ENCODE results near the gene SLC43A3. TPM values are rescaled to one million over a fixed set of nuclear protein-coding genes. Genes with fewer than 3 reads are reported as not detected.

SLC43A3 gene
- total RNA-seq, 2 experiments from 2014 or later: 98.2 to 104 TPM

GRCh38 chr11:57432149-57432561 is 5.2 kb upstream of the SLC43A3 start:
- ChIA-PET CTCF (interaction anchor here (2.0 kb wide), 1 partner anchor 28 kb away, joined by 5 read pairs; the partner anchor contains the start of gene RTN4RL2), POLR2A (no interaction called here)
- no peak for DNase-seq
- peaks cover 9% of the 10 kb centered on the region for H3K4me1 Mint-ChIP-seq
- no peak overlapping the region for H3K4me3 Mint-ChIP-seq
- H3K27ac Mint-ChIP-seq: peak overlapping the region; percentile 63
- no peaks in the 10 kb centered on the region for H3K9me3 Mint-ChIP-seq
- no peaks in the 10 kb centered on the region for H3K36me3 Mint-ChIP-seq (ENCODE audit: low read depth)
- H3K27me3 Mint-ChIP-seq: peaks cover 16% of the 10 kb centered on the region

- Mint-ChIP-seq H3K27me3 (peaks cover 16% of the 10 kb centered on the region), H3K9me3 (no peaks in the 10 kb centered on the region), H3K36me3 (ENCODE audit: low read depth) (peaks cover 4% of the 10 kb centered on the region), H3K27ac (no peak overlapping the region), H3K4me3 (no peak overlapping the region), H3K4me1 (peaks cover 18% of the 10 kb centered on the region)
- DNase-seq: no peak
- POLR2A ChIA-PET: no interaction called here
- CTCF ChIA-PET: interaction anchor here (1.0 to 1.6 kb wide), 5 partner anchors 9 to 47 kb away, joined by 3 to 6 read pairs (median 4); no protein-coding TSS in a partner anchor
These were observed 4.0 kb upstream of the SLC43A3 start for GRCh38 chr11:57430952-57431351.

- Mint-ChIP-seq H3K9me3 (no peaks in the 10 kb centered on the region), H3K4me1 (peaks cover 28% of the 10 kb centered on the region), H3K27ac (no peak overlapping the region), H3K36me3 (ENCODE audit: low read depth) (peaks cover 10% of the 10 kb centered on the region), H3K27me3 (peaks cover 14% of the 10 kb centered on the region), H3K4me3 (no peak overlapping the region)
- ChIA-PET CTCF (interaction anchor here (1.0 to 1.6 kb wide), 4 partner anchors 10 to 48 kb away, joined by 3 to 6 read pairs (median 4); no protein-coding TSS in a partner anchor), POLR2A (no interaction called here)
- DNase-seq: no peak
These were observed 3.0 kb upstream of the SLC43A3 start for GRCh38 chr11:57429946-57430345.

- H3K27me3 Mint-ChIP-seq: peaks cover 10% of the 10 kb centered on the region
- POLR2A ChIA-PET: no interaction called here
- no peak overlapping the region for H3K27ac Mint-ChIP-seq
- H3K4me3 Mint-ChIP-seq: no peak overlapping the region
- H3K4me1 Mint-ChIP-seq: peaks cover 41% of the 10 kb centered on the region
- peaks cover 18% of the 10 kb centered on the region for H3K36me3 Mint-ChIP-seq (ENCODE audit: low read depth)
- no peak for DNase-seq
- CTCF ChIA-PET: interaction anchor here (1.9 kb wide), 1 partner anchor 14 kb away, joined by 6 read pairs; no protein-coding TSS in a partner anchor
- H3K9me3 Mint-ChIP-seq: no peaks in the 10 kb centered on the region
These were observed 1.7 kb upstream of the SLC43A3 start for GRCh38 chr11:57428643-57429042.

GRCh38 chr11:57427727-57428082 is 784 bp upstream of the SLC43A3 start:
- Mint-ChIP-seq H3K4me1 (peaks cover 48% of the 10 kb centered on the region), H3K4me3 (peak overlapping the region; percentile 83), H3K9me3 (no peaks in the 10 kb centered on the region), H3K27me3 (peaks cover 10% of the 10 kb centered on the region), H3K27ac (peak overlapping the region; percentile 94), H3K36me3 (ENCODE audit: low read depth) (peaks cover 24% of the 10 kb centered on the region)
- DNase-seq: no peak
- ChIA-PET POLR2A (no interaction called here), CTCF (interaction anchor here (0.7 to 2.1 kb wide), 6 partner anchors 10 to 66 kb away, joined by 3 to 7 read pairs (median 5); partner anchors contain the start of gene RTN4RL2)

- DNase-seq: no peak
- H3K36me3 Mint-ChIP-seq (ENCODE audit: low read depth): peaks cover 37% of the 10 kb centered on the region
- POLR2A ChIA-PET: no interaction called here
These were observed 437 bp downstream of the SLC43A3 start for GRCh38 chr11:57426439-57426928.

GRCh38 chr11:57425565-57426438 is 1.1 kb downstream of the SLC43A3 start:
- no peak for DNase-seq
- peaks cover 44% of the 10 kb centered on the region for H3K36me3 Mint-ChIP-seq (ENCODE audit: low read depth)

More at GRCh38 chr11:57426439-57426928, 437 bp downstream of the SLC43A3 start:
- Mint-ChIP-seq H3K4me1 (peaks cover 58% of the 10 kb centered on the region), H3K4me3 (peak overlapping the region; percentile 83), H3K27me3 (peaks cover 10% of the 10 kb centered on the region), H3K27ac (peak overlapping the region; percentile 94), H3K9me3 (no peaks in the 10 kb centered on the region)
- CTCF ChIA-PET: interaction anchor here (0.6 to 3.0 kb wide), 3 partner anchors 9 to 33 kb away, joined by 4 to 13 read pairs (median 7); partner anchors contain the start of gene RTN4RL2

GRCh38 chr11:57424792-57425564 is 1.9 kb downstream of the SLC43A3 start:
- Mint-ChIP-seq H3K27me3 (peaks cover 10% of the 10 kb centered on the region), H3K36me3 (ENCODE audit: low read depth) (peaks cover 52% of the 10 kb centered on the region), H3K4me3 (peak overlapping the region; percentile 83), H3K27ac (peak overlapping the region; percentile 94), H3K9me3 (no peaks in the 10 kb centered on the region), H3K4me1 (peaks cover 70% of the 10 kb centered on the region)
- CTCF ChIA-PET: interaction anchor here (0.6 to 3.0 kb wide), 7 partner anchors 11 to 1153 kb away, joined by 3 to 13 read pairs (median 3); partner anchors contain the start of gene RTN4RL2
- POLR2A ChIA-PET: interaction anchor here (0.5 kb wide), 2 partner anchors 277 to 1181 kb away, joined by 3 read pairs; no protein-coding TSS in a partner anchor
- DNase-seq: peak; percentile 79

More at GRCh38 chr11:57425565-57426438, 1.1 kb downstream of the SLC43A3 start:
- Mint-ChIP-seq H3K27me3 (peaks cover 10% of the 10 kb centered on the region), H3K27ac (peak overlapping the region; percentile 94), H3K4me3 (peak overlapping the region; percentile 83), H3K9me3 (no peaks in the 10 kb centered on the region), H3K4me1 (peaks cover 64% of the 10 kb centered on the region)
- ChIA-PET POLR2A (interaction anchor here (0.5 kb wide), 1 partner anchor 1180 kb away, joined by 3 read pairs; no protein-coding TSS in a partner anchor), CTCF (interaction anchor here (0.6 to 3.0 kb wide), 6 partner anchors 10 to 68 kb away, joined by 3 to 13 read pairs (median 4); partner anchors contain the start of gene RTN4RL2)

GRCh38 chr11:57424137-57424791 is 2.7 kb downstream of the SLC43A3 start:
- Mint-ChIP-seq H3K4me1 (peaks cover 73% of the 10 kb centered on the region), H3K4me3 (peak overlapping the region; percentile 83), H3K9me3 (no peaks in the 10 kb centered on the region), H3K36me3 (ENCODE audit: low read depth) (peaks cover 56% of the 10 kb centered on the region), H3K27ac (peak overlapping the region; percentile 94), H3K27me3 (peaks cover 4% of the 10 kb centered on the region)
- no peak for DNase-seq
- CTCF ChIA-PET: interaction anchor here (0.6 to 3.0 kb wide), 6 partner anchors 11 to 1154 kb away, joined by 3 to 13 read pairs (median 3); partner anchors contain the start of gene TNKS1BP1
- POLR2A ChIA-PET: no interaction called here

GRCh38 chr11:57422669-57423068 is 4.3 kb downstream of the SLC43A3 start:
- no peak for DNase-seq
- peak overlapping the region; percentile 70 for H3K27ac Mint-ChIP-seq
- H3K9me3 Mint-ChIP-seq: no peaks in the 10 kb centered on the region
- H3K4me1 Mint-ChIP-seq: peaks cover 73% of the 10 kb centered on the region
- no peak overlapping the region for H3K4me3 Mint-ChIP-seq
- H3K27me3 Mint-ChIP-seq: no peaks in the 10 kb centered on the region
- H3K36me3 Mint-ChIP-seq (ENCODE audit: low read depth): peaks cover 67% of the 10 kb centered on the region
- ChIA-PET POLR2A (no interaction called here), CTCF (interaction anchor here (1.3 kb wide), 1 partner anchor 35 kb away, joined by 3 read pairs; no protein-coding TSS in a partner anchor)

GRCh38 chr11:57421805-57422204 is 5.1 kb downstream of the SLC43A3 start:
- Mint-ChIP-seq H3K4me1 (peaks cover 66% of the 10 kb centered on the region), H3K4me3 (no peak overlapping the region), H3K36me3 (ENCODE audit: low read depth) (peaks cover 75% of the 10 kb centered on the region), H3K9me3 (no peaks in the 10 kb centered on the region), H3K27ac (no peak overlapping the region), H3K27me3 (no peaks in the 10 kb centered on the region)
- DNase-seq: no peak
- ChIA-PET POLR2A (no interaction called here), CTCF (interaction anchor here (1.3 to 2.2 kb wide), 3 partner anchors 17 to 71 kb away, joined by 3 to 7 read pairs (median 3); no protein-coding TSS in a partner anchor)

- peak overlapping the region; percentile 41 for H3K27ac Mint-ChIP-seq
- CTCF ChIA-PET: interaction anchor here (1.3 to 2.2 kb wide), 2 partner anchors 16 to 72 kb away, joined by 3 to 7 read pairs; no protein-coding TSS in a partner anchor
These were observed 5.9 kb downstream of the SLC43A3 start for GRCh38 chr11:57421066-57421465.

More at GRCh38 chr11:57421066-57421465, 5.9 kb downstream of the SLC43A3 start:
- POLR2A ChIA-PET: no interaction called here
- DNase-seq: no peak
- no peak overlapping the region for H3K4me3 Mint-ChIP-seq
- H3K9me3 Mint-ChIP-seq: no peaks in the 10 kb centered on the region
- peaks cover 60% of the 10 kb centered on the region for H3K4me1 Mint-ChIP-seq
- peaks cover 77% of the 10 kb centered on the region for H3K36me3 Mint-ChIP-seq (ENCODE audit: low read depth)
- H3K27me3 Mint-ChIP-seq: no peaks in the 10 kb centered on the region
